ENCODE data around the gene TRIM25.
"Not testable (repeated sequence)": the region's sequence is repeated elsewhere in the genome, so short reads cannot be mapped to it uniquely, and the experiment has no call there.

TRIM25 gene, protein sequence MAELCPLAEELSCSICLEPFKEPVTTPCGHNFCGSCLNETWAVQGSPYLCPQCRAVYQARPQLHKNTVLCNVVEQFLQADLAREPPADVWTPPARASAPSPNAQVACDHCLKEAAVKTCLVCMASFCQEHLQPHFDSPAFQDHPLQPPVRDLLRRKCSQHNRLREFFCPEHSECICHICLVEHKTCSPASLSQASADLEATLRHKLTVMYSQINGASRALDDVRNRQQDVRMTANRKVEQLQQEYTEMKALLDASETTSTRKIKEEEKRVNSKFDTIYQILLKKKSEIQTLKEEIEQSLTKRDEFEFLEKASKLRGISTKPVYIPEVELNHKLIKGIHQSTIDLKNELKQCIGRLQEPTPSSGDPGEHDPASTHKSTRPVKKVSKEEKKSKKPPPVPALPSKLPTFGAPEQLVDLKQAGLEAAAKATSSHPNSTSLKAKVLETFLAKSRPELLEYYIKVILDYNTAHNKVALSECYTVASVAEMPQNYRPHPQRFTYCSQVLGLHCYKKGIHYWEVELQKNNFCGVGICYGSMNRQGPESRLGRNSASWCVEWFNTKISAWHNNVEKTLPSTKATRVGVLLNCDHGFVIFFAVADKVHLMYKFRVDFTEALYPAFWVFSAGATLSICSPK

GRCh38 chr17:56913867-56914580, at the start of gene TRIM25:
Gene TRIM25, minus strand, starts transcription at chr17:56914049. Its CDS starts 61 bp downstream, at chr17:56913988.
- Histone ChIP-seq H3K9me3 (ENCODE audit: control insufficient read depth, low read length) (no peaks in the 10 kb centered on the region), H3K36me3 (ENCODE audit: control insufficient read depth, insufficient read depth, low read length, severe bottlenecking) (no peaks in the 10 kb centered on the region), H3K4me3 (ENCODE audit: low read length) (peak within 1 kb of the TSS; percentile 93), H3K27me3 (replicated peaks; ENCODE audit: control insufficient read depth, insufficient read depth, low read length) (no peaks in the 10 kb centered on the region), H3K4me1 (ENCODE audit: control insufficient read depth, insufficient read depth, low read length) (peaks cover 60% of the 10 kb centered on the region), H3K9ac (ENCODE audit: low read length) (peak within 1 kb of the TSS; percentile 95)
- peak; percentile 96 for DNase-seq (ENCODE audit: low read depth)

GRCh38 chr17:56960596-56961538, 47.0 kb upstream of the TRIM25 start, which contains the start of gene COIL:
Gene COIL, minus strand, starts transcription at chr17:56961050. Its CDS starts 31 bp downstream, at chr17:56961019.
- H3K4me1 ChIP-seq (ENCODE audit: control insufficient read depth, insufficient read depth, low read length), result peaks cover 9% of the 10 kb centered on the region
- H3K9me3 ChIP-seq (ENCODE audit: control insufficient read depth, low read length), result no peaks in the 10 kb centered on the region
- peak; percentile 98 for DNase-seq (ENCODE audit: low read depth)
- peak within 1 kb of the TSS; percentile 97 for H3K4me3 ChIP-seq (ENCODE audit: low read length)
- no peaks in the 10 kb centered on the region for H3K27me3 ChIP-seq (replicated peaks; ENCODE audit: control insufficient read depth, insufficient read depth, low read length)
- peak within 1 kb of the TSS; percentile 97 for H3K9ac ChIP-seq (ENCODE audit: low read length)
- no peaks in the 10 kb centered on the region for H3K36me3 ChIP-seq (ENCODE audit: control insufficient read depth, insufficient read depth, low read length, severe bottlenecking)

DNA sequence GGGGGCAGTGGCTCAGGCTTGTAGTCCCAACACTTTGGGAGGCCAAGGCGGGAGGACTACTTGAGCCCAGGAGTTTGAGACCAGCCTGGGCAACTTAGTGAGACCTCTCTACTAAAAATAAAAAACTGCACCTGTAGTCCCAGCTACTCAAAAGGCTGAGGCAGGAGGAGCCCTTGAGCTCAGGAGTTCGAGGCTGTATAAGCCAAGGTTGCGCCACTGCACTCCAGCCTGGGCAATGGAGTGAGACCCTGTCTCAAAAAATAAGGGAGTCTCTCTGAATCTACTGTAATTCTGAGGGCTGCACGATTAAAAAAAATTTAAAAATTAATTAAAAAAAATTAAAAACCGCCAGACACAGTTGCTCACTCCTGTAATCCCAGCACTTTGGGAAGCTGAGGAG, 43.1 kb upstream of the TRIM25 start:
- Histone ChIP-seq H3K9ac (ENCODE audit: low read length) (no peak overlapping the region), H3K4me1 (ENCODE audit: control insufficient read depth, insufficient read depth, low read length) (peaks cover 9% of the 10 kb centered on the region), H3K27me3 (replicated peaks; ENCODE audit: control insufficient read depth, insufficient read depth, low read length) (no peaks in the 10 kb centered on the region), H3K4me3 (ENCODE audit: low read length) (no peak overlapping the region), H3K36me3 (ENCODE audit: control insufficient read depth, insufficient read depth, low read length, severe bottlenecking) (peaks cover 3% of the 10 kb centered on the region), H3K9me3 (ENCODE audit: control insufficient read depth, low read length) (no peaks in the 10 kb centered on the region)
- no peak for DNase-seq (ENCODE audit: low read depth)

DNA sequence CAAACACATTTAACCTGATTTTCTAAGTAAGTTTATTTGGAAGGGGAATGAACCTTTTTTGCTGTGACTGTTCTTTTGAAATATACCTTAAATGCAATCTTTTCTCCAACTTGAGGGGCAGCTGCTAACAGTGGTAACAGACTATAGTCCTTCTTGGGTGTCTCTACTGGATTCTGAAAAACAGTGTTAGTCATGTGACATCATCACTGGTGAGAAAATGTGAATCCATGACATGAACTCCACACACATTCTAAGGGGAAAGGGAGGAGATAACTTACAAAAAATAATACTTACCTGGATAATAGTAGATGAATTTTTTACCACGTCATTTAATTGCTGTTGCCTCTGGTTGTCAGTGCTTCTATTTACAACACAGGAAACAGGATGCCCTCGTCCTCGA, 35.7 kb upstream of the TRIM25 start:
- no peak for DNase-seq (ENCODE audit: low read depth)
- H3K36me3 ChIP-seq (ENCODE audit: control insufficient read depth, insufficient read depth, low read length, severe bottlenecking), result peaks cover 48% of the 10 kb centered on the region
- no peaks in the 10 kb centered on the region for H3K9me3 ChIP-seq (ENCODE audit: control insufficient read depth, low read length)

DNA sequence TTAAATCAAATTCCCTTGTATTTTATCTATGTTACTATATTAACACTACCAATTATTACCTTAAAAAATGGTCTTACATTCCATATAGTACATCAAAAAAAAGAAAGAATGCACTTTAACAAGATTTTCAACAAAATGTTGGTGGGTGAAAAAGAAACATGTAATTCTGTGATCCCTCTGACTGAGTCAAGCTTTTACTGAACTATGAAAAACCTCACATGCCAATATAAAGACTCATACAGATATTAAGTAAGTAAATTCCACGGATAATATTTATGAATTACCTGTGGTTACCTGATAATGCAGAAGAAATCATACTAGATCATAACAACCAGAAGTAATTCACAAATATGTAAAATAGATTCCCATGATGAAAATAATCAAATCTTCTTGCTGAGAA, 34.6 kb upstream of the TRIM25 start:
- Histone ChIP-seq H3K36me3 (ENCODE audit: control insufficient read depth, insufficient read depth, low read length, severe bottlenecking) (peaks cover 58% of the 10 kb centered on the region), H3K4me1 (ENCODE audit: control insufficient read depth, insufficient read depth, low read length) (no peaks in the 10 kb centered on the region), H3K9ac (ENCODE audit: low read length) (no peak overlapping the region), H3K27me3 (replicated peaks; ENCODE audit: control insufficient read depth, insufficient read depth, low read length) (no peaks in the 10 kb centered on the region), H3K4me3 (ENCODE audit: low read length) (no peak overlapping the region), H3K9me3 (ENCODE audit: control insufficient read depth, low read length) (no peaks in the 10 kb centered on the region)
- no peak for DNase-seq (ENCODE audit: low read depth)

More for the DNA sequence above, 35.7 kb upstream of the TRIM25 start:
- Histone ChIP-seq H3K27me3 (replicated peaks; ENCODE audit: control insufficient read depth, insufficient read depth, low read length) (no peaks in the 10 kb centered on the region), H3K4me3 (ENCODE audit: low read length) (no peak overlapping the region), H3K9ac (ENCODE audit: low read length) (no peak overlapping the region), H3K4me1 (ENCODE audit: control insufficient read depth, insufficient read depth, low read length) (no peaks in the 10 kb centered on the region)

DNA sequence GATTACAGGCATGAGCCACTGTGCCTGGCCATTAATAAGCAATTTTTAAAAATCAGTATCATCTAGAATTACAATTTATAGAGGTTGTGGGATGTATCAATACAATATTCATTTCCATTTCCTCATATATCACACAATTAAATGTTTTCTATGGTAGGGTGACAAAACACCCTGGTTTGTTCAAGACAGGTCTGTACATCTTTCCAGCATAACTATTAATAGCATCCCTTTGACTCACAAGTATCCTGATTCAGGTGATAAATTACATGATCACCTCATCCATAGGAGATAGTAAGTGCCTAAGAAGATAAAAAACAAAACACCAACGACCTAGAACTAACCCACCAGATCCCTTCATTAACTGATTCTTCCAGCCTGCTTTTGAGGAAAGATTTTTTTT, 33.9 kb upstream of the TRIM25 start:
- no peak for DNase-seq (ENCODE audit: low read depth)
- no peak overlapping the region for H3K9ac ChIP-seq (ENCODE audit: low read length)
- H3K4me1 ChIP-seq (ENCODE audit: control insufficient read depth, insufficient read depth, low read length), result no peaks in the 10 kb centered on the region
- H3K36me3 ChIP-seq (ENCODE audit: control insufficient read depth, insufficient read depth, low read length, severe bottlenecking), result peaks cover 62% of the 10 kb centered on the region
- no peak overlapping the region for H3K4me3 ChIP-seq (ENCODE audit: low read length)
- H3K9me3 ChIP-seq (ENCODE audit: control insufficient read depth, low read length), result no peaks in the 10 kb centered on the region
- H3K27me3 ChIP-seq (replicated peaks; ENCODE audit: control insufficient read depth, insufficient read depth, low read length), result no peaks in the 10 kb centered on the region

DNA sequence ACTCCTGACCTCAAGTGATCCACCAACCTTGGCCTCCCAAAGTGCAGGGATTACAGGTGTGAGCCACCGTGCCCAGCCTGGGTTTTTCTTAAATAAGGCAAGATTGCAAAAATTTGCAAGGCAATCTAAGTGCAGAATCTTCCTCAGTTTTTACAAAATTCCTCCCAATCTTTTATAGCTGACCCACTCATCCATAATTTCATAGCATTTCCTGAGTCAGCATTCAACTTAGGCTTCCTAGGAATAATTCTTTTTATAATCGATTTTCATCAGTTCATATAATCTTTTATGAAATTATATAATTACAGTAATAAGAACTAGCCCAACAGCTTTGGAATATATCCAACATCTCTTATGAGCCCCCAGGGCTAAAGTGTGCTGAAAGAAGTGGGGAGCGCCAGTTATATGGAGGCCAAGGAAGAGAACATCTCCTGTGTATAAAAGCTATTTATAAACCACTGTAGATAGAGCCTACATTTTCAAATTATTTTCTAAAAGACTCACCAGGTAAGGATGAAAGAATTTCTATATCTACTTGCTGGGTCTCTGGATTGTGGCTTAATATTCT, 32.2 kb upstream of the TRIM25 start:
- Histone ChIP-seq H3K9me3 (ENCODE audit: control insufficient read depth, low read length) (no peaks in the 10 kb centered on the region), H3K4me1 (ENCODE audit: control insufficient read depth, insufficient read depth, low read length) (no peaks in the 10 kb centered on the region), H3K4me3 (ENCODE audit: low read length) (no peak overlapping the region), H3K36me3 (ENCODE audit: control insufficient read depth, insufficient read depth, low read length, severe bottlenecking) (peaks cover 72% of the 10 kb centered on the region), H3K9ac (ENCODE audit: low read length) (no peak overlapping the region), H3K27me3 (replicated peaks; ENCODE audit: control insufficient read depth, insufficient read depth, low read length) (no peaks in the 10 kb centered on the region)
- DNase-seq (ENCODE audit: low read depth), result no peak

DNA sequence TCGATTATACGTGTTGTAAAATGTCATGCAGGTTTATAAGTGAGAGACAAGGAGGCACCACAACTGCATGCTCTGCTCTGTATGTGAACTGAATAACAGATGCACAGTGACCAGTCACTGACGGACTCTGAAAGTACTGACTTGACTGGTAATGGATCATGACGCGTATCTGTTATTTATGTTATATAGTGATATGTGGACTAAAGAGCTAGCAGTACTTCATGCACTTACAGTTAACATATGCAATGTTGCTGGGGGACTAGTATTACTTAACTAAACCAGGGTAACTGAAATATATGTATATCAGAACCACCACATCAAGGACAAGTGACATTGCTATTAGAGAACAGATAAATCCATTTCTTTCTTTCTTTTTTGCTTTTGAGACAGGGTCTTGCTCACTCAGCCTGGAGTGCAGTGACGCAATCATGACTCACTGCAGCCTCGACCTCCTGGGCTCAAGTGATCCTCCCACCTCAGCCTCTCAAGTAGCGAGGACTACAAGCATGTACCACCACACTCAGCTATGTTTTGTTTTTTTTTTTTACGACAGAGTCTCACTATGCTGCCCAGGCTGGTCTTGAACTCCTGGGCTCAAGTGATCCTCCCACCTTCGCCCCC, 29.8 kb upstream of the TRIM25 start:
- no peaks in the 10 kb centered on the region for H3K4me1 ChIP-seq (ENCODE audit: control insufficient read depth, insufficient read depth, low read length)
- peaks cover 66% of the 10 kb centered on the region for H3K36me3 ChIP-seq (ENCODE audit: control insufficient read depth, insufficient read depth, low read length, severe bottlenecking)
- no peak overlapping the region for H3K4me3 ChIP-seq (ENCODE audit: low read length)
- H3K9ac ChIP-seq (ENCODE audit: low read length), result no peak overlapping the region
- H3K27me3 ChIP-seq (replicated peaks; ENCODE audit: control insufficient read depth, insufficient read depth, low read length), result no peaks in the 10 kb centered on the region
- DNase-seq (ENCODE audit: low read depth), result no peak
- H3K9me3 ChIP-seq (ENCODE audit: control insufficient read depth, low read length), result no peaks in the 10 kb centered on the region

GRCh38 chr17:56939869-56940484, 26.1 kb upstream of the TRIM25 start:
- Histone ChIP-seq H3K4me1 (ENCODE audit: control insufficient read depth, insufficient read depth, low read length) (peaks cover 5% of the 10 kb centered on the region), H3K4me3 (ENCODE audit: low read length) (no peak overlapping the region), H3K9me3 (ENCODE audit: control insufficient read depth, low read length) (no peaks in the 10 kb centered on the region), H3K9ac (ENCODE audit: low read length) (no peak overlapping the region), H3K36me3 (ENCODE audit: control insufficient read depth, insufficient read depth, low read length, severe bottlenecking) (peaks cover 62% of the 10 kb centered on the region), H3K27me3 (replicated peaks; ENCODE audit: control insufficient read depth, insufficient read depth, low read length) (no peaks in the 10 kb centered on the region)
- DNase-seq (ENCODE audit: low read depth), result peak; percentile 84

DNA sequence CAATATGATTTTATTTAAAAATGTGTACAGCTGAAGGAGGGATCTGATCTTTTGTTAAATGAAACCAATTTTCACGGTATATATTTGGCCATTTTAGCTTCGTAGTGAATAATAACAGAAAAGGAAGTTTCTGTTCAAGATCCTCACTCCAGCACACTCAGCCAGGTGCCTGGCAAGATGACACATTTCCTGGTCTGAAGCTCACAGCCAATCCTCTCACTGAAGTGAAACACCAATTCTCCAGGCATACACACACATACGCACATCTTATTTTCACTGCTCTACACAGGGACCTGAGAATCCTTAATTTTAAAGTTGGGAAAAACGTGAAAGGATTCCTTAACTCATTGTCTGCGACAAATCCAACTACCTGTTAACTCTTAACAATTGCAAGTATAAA, 24.4 kb upstream of the TRIM25 start:
- not testable (repeated sequence) for H3K4me3 ChIP-seq (ENCODE audit: low read length); DNase-seq (ENCODE audit: low read depth); H3K9ac ChIP-seq (ENCODE audit: low read length); H3K27me3 ChIP-seq (replicated peaks; ENCODE audit: control insufficient read depth, insufficient read depth, low read length); H3K9me3 ChIP-seq (ENCODE audit: control insufficient read depth, low read length); H3K4me1 ChIP-seq (ENCODE audit: control insufficient read depth, insufficient read depth, low read length)
- H3K36me3 ChIP-seq (ENCODE audit: control insufficient read depth, insufficient read depth, low read length, severe bottlenecking), result peaks cover 56% of the 10 kb centered on the region
